ENCODE results near the gene CMTR1.

CMTR1 gene

DNA sequence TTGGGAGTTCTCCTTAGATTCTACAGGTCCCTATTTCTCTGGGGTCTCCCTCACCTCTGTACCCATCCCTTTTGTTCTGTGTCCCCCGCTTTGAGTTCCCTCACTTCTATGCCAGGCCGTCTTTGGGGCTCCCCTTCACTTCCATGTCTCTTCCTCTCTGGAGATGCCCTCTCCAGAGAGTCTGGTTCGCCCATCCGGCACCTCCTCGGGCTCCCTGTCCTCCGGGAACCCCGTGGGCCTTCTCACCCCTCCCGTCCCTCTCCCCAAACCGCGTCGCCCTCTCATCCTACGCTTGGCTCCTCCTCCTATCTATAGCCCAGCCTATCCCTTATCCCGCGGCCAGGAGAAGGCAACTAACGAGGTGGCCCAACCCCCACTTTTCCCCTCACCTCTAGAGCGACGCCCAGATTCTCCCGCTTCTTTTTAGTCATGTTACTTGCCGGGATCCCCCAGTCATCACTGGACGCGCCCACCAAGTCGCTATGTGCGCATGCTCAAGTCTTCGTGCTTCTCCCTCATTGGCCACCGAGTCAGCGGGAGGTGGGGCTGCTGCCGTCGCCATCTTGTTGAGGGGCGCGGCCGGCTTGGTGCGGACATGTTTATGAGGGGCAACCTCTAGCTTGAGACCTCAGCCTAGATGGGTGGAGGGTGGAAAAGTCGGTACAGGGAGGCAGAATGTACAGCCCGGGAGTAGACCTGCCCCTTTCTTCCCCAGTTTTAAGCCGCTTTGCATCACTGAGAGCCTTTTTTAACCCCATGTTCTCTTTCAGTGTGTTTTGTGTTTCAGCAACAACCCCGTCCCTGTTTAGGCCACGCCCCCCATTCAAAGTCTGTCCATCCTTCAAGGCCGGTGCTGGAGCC is 66.6 kb downstream of the CMTR1 start, which contains the start of gene CCDC167 (continued):
- TF ChIP-seq ZNF600 (tag by site-specific recombination; IDR thresholded peaks at IDR 0.05) (peak; percentile 74; the same call in 1 of the 2 replicates), ZNF501 (tag by site-specific recombination; IDR thresholded peaks at IDR 0.05) (no peak), ZNF837 (tag by site-specific recombination; IDR thresholded peaks at IDR 0.05) (no peak), ZFP37 (tag by site-specific recombination; IDR thresholded peaks at IDR 0.05) (no peak), GFI1B (tag by site-specific recombination; IDR thresholded peaks at IDR 0.05) (no peak), ZFP3 (tag by site-specific recombination; IDR thresholded peaks at IDR 0.05; ENCODE audit: low read depth) (no peak), ZNF302 (tag by site-specific recombination; IDR thresholded peaks at IDR 0.05; ENCODE audit: low read depth) (no peak), ZBTB8A (tag by site-specific recombination; IDR thresholded peaks at IDR 0.05) (peak; percentile 89), ZNF626 (tag by site-specific recombination; IDR thresholded peaks at IDR 0.05) (no peak), ZNF48 (tag by site-specific recombination; IDR thresholded peaks at IDR 0.05) (no peak), ZSCAN30 (tag by site-specific recombination; IDR thresholded peaks at IDR 0.05) (peak; percentile 36; the same call in 1 of the 2 replicates), YY1 (tag by site-specific recombination; IDR thresholded peaks at IDR 0.05) (peak; percentile 98), ZNF146 (tag by site-specific recombination; IDR thresholded peaks at IDR 0.05) (no peak; the same call in 1 of the 2 replicates), ZNF140 (tag by site-specific recombination; IDR thresholded peaks at IDR 0.05) (no peak), ZBTB21 (tag by site-specific recombination; IDR thresholded peaks at IDR 0.05) (no peak), ZNF449 (tag by site-specific recombination; IDR thresholded peaks at IDR 0.05) (peak; percentile 82), SCRT2 (tag by site-specific recombination; IDR thresholded peaks at IDR 0.05) (peak; percentile 90), ZNF423 (tag by site-specific recombination; IDR thresholded peaks at IDR 0.05) (no peak), ZSCAN5A (tag by site-specific recombination; IDR thresholded peaks at IDR 0.05) (no peak), ZNF202 (tag by site-specific recombination; IDR thresholded peaks at IDR 0.05; ENCODE audit: borderline replicate concordance) (no peak), OSR2 (tag by site-specific recombination; IDR thresholded peaks at IDR 0.05) (no peak), ZNF239 (tag by site-specific recombination; IDR thresholded peaks at IDR 0.05) (no peak), ZNF132 (tag by site-specific recombination; IDR thresholded peaks at IDR 0.05; ENCODE audit: borderline replicate concordance) (no peak), ZNF112 (tag by site-specific recombination; IDR thresholded peaks at IDR 0.05) (no peak), ZNF2 (tag by site-specific recombination; IDR thresholded peaks at IDR 0.05) (peak; percentile 23; the same call in 1 of the 2 replicates), KLF16 (tag by site-specific recombination; IDR thresholded peaks at IDR 0.05) (0 out of 2 replicates have a peak, but pooled peaks have one; percentile 65), ZNF169 (tag by site-specific recombination; IDR thresholded peaks at IDR 0.05) (no peak)
- TF ChIP-seq, protein P1, sequence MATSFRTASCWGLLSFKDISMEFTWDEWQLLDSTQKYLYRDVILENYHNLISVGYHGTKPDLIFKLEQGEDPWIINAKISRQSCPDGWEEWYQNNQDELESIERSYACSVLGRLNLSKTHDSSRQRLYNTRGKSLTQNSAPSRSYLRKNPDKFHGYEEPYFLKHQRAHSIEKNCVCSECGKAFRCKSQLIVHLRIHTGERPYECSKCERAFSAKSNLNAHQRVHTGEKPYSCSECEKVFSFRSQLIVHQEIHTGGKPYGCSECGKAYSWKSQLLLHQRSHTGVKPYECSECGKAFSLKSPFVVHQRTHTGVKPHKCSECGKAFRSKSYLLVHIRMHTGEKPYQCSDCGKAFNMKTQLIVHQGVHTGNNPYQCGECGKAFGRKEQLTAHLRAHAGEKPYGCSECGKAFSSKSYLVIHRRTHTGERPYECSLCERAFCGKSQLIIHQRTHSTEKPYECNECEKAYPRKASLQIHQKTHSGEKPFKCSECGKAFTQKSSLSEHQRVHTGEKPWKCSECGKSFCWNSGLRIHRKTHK (tag by site-specific recombination; IDR thresholded peaks at IDR 0.05) = no peak
- TF ChIP-seq, protein P2, sequence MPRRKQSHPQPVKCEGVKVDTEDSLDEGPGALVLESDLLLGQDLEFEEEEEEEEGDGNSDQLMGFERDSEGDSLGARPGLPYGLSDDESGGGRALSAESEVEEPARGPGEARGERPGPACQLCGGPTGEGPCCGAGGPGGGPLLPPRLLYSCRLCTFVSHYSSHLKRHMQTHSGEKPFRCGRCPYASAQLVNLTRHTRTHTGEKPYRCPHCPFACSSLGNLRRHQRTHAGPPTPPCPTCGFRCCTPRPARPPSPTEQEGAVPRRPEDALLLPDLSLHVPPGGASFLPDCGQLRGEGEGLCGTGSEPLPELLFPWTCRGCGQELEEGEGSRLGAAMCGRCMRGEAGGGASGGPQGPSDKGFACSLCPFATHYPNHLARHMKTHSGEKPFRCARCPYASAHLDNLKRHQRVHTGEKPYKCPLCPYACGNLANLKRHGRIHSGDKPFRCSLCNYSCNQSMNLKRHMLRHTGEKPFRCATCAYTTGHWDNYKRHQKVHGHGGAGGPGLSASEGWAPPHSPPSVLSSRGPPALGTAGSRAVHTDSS (tag by site-specific recombination; IDR thresholded peaks at IDR 0.05) = no peak
- TF ChIP-seq, protein P3, sequence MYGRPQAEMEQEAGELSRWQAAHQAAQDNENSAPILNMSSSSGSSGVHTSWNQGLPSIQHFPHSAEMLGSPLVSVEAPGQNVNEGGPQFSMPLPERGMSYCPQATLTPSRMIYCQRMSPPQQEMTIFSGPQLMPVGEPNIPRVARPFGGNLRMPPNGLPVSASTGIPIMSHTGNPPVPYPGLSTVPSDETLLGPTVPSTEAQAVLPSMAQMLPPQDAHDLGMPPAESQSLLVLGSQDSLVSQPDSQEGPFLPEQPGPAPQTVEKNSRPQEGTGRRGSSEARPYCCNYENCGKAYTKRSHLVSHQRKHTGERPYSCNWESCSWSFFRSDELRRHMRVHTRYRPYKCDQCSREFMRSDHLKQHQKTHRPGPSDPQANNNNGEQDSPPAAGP (tag by site-specific recombination; IDR thresholded peaks at IDR 0.05) = peak; percentile 35; the same call in 1 of the 2 replicates
- TF ChIP-seq, protein P4, sequence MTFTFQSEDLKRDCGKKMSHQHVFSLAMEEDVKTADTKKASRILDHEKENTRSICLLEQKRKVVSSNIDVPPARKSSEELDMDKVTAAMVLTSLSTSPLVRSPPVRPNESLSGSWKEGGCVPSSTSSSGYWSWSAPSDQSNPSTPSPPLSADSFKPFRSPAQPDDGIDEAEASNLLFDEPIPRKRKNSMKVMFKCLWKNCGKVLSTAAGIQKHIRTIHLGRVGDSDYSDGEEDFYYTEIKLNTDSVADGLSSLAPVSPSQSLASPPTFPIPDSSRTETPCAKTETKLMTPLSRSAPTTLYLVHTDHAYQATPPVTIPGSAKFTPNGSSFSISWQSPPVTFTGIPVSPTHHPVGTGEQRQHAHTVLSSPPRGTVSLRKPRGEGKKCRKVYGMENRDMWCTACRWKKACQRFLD (tag by site-specific recombination; IDR thresholded peaks at IDR 0.05) = no peak
